Testis (tissue), 2 donors: ENCODE measurements around the gene ANGPTL2.

Experiments
- POLR2A ChIP-seq: fragments of 450-650 bp; IDR thresholded peaks from one replicate; pipeline ENCODE4 v1.6.1; 2017; ENCODE audit warnings: antibody characterized with exemption, mild to moderate bottlenecking, moderate library complexity
- TF ChIP-seq, protein P1 (sequence below), 3 experiments: fragments of 450-650 bp in 2 of 3; fragments of 200-600 bp in 1 of 3; sonication (generic) in 1 of 3; IDR thresholded peaks; one replicate each; pipeline ENCODE4 v1.5.1; 2016 to 2019; ENCODE audit warnings: antibody characterized with exemption in 3 of 3, mild to moderate bottlenecking in 2 of 3, moderate library complexity in 1 of 3

DNA sequence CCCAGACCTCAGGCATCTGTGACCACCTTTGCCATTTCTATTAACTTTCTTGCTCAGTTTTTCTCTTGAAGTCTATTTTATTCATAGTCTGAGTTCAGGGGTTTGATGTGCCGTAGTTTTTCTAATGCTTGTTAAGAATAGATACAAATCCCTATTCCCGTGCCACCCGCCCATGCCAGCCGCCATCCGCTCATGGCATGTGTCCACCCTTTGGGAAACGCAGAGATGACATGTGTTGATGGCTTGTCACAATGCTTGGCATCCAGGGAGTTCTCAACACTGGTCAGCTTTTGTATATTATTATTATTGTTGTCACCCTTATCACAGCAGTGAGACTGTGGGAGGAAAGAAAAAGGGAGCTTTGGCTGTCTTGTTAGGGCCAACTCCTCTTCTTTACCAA is 17.3 kb upstream of the ANGPTL2 start:
- TF ChIP-seq POLR2A: no peak
- TF ChIP-seq, protein P1, sequence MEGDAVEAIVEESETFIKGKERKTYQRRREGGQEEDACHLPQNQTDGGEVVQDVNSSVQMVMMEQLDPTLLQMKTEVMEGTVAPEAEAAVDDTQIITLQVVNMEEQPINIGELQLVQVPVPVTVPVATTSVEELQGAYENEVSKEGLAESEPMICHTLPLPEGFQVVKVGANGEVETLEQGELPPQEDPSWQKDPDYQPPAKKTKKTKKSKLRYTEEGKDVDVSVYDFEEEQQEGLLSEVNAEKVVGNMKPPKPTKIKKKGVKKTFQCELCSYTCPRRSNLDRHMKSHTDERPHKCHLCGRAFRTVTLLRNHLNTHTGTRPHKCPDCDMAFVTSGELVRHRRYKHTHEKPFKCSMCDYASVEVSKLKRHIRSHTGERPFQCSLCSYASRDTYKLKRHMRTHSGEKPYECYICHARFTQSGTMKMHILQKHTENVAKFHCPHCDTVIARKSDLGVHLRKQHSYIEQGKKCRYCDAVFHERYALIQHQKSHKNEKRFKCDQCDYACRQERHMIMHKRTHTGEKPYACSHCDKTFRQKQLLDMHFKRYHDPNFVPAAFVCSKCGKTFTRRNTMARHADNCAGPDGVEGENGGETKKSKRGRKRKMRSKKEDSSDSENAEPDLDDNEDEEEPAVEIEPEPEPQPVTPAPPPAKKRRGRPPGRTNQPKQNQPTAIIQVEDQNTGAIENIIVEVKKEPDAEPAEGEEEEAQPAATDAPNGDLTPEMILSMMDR (IDR thresholded peaks at IDR 0.05): no peak
